GM21529 (cell line): ENCODE measurements around the gene CCDC178.
"Not testable (repeated sequence)": the region's sequence is repeated elsewhere in the genome, so short reads cannot be mapped to it uniquely, and the experiment has no call there.

Source experiments
- ATAC-seq: cut with Tn5 transposase; IDR thresholded peaks from one replicate; pipeline ENCODE4 v1.9.1; 2021; ENCODE audit not compliant: unreplicated experiment

CCDC178 gene

DNA sequence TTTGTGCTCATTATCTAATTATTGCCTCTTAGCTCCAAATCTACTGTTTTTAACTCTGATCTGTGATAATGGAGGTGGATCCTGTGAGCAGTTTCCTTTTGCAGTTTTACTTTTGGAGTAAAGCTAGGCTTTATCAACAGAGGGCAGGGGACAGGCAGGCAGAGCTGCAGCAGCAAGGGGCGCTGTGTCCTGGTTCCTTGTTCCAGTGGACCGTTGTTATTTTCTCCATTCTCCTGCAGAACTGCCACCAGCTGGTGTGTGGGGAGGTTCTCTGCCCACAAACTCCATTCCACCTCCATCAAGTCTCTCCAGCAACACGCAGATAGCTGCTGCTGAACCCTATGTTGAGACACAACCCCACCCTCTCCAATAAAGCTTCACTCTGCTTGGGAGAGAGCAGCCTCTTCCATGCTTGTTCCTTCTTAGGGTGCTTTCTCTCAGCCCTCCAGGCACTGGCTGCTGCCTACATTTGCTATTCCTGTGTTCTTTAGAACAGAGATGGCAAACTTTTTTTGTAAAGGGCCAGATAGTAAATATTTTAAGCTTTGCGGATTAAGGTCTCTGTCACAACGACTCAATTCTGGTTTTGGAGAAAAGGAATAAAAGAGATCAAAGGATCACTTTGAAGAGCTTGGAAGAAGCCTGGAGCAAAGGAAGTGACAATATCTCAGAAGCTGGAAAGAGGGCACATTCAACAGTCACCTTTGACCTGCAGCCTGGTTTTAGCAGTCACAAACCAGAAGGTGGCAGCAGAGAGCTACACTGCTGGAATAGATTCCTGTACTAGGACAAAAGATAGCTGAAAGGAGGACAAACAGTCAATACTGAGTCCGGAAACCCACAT, 208.8 kb downstream of the CCDC178 start:
- peak; percentile 96 for ATAC-seq

DNA sequence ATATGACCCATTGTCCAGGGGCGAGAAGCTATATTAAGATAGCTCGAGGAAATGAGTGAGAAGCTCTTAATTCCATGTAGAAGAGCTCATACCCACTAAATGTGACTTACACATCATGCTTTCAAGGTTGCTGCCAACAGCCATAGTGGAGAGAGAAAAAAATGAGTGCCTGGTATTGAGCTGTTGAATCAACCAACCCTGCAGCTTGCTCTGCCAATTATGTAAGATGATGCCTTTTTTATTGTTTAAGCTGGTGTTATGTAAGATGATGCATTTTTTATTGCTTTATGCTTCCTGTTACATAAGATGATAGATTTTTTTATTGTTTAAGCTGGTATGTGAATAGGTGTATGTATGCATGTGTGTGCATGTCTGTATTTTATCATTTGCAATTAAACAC, 228.2 kb downstream of the CCDC178 start:
- no peak for ATAC-seq

DNA sequence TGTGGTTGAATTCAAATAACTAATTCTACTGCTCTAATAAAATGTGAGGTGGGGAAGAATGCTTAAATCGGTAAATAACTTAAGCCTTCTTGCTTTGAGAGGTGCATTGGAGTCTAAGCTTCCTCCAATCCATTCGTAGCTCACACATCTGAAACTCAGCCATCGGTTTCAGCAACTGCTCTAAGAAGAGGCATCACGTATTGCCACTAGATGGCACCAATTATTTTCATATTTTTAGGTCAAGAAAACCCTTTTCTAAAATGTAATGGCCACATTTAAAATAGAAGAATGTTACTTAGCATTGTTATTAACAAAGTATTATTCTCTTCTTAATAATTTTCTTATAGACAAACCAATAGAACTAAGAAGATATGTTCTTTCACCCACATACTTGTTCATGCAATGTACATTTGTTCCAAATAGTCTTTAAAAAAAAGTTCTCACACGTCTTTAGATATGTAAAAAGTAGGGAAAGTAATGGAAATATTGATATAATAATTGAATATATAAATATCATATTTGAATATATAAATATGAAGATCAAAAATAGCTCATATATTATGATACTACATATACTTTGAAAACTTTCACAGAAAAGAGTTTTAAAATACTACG, 229.8 kb downstream of the CCDC178 start:
- ATAC-seq, result no peak

DNA sequence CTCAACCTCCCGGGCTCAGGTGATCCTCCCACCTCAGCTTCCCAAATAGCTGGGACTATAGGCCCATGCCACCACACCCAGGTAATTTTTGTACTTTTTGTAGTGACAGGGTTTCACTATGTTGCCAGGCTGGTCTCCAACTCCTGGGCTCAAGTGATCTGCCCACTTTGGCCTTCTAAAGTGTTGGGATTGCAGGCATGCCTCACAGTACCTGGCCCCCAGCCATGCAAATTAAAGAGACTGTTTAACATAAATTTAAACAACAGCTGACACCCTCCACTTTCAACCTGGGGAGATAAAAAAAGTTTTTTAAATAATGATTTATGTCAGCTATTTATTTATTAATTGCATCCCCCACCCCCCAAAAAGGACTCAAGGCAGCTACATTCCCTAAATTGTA, 234.7 kb downstream of the CCDC178 start:
- ATAC-seq, result no peak

DNA sequence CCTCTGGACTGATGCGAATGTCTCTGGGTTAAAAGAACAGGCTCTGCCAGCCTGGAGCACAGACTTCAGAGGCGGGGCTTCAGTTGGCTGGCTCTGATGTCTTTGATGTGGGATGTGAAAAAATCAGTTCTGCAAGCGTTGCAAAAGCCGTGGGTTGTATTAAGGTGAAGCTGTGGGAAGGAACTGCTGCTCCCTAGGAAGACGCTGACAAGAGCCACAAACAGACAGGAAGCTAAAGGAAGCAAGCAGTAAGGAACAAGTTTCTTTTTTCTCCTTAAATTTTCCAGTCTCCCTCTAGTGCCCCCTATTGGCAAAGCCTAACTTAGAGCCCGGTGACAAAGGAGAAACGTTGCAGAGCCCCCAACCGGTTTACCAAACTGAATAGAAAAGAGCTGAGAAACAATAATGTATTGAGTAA, 239.0 kb downstream of the CCDC178 start:
- ATAC-seq, result no peak

DNA sequence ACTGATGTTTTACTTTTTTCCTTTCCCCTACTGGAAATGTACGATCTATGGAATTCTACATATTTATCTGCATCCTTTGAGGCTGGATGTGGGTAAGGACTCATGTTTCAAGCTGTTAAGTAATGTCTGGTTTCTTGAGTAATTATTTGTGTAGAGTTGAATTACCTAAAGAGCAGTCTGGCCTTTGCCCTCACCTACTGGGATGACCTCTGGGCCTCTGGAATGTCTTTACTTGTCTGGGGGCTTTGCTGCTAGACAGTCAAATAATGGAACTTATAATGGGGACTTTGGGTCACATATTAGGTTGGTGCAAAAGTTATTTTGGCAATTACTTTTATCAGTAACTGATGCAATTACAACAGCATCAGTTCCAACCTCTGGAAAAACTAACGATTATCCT, 244.7 kb downstream of the CCDC178 start:
- no peak for ATAC-seq

DNA sequence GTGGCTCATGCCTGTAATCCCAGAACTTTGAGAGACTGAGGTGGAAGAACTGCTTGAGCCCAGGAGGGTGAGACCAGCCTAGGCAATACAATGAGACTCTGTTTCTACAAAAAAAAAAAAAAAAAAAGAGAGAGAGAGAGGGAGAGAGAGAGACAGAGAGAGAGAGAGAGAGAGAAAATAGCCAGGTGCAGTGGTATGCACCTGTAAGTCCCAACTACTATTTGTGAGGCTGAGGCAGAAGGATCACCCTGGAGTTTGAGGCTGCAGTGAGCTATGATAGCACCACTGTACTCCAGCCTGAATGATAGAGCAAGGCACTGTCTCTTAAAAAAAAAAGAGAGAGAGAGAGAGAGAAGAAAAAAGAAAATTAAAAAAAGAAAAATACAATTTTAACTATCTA, 245.7 kb downstream of the CCDC178 start:
- ATAC-seq, result no peak

DNA sequence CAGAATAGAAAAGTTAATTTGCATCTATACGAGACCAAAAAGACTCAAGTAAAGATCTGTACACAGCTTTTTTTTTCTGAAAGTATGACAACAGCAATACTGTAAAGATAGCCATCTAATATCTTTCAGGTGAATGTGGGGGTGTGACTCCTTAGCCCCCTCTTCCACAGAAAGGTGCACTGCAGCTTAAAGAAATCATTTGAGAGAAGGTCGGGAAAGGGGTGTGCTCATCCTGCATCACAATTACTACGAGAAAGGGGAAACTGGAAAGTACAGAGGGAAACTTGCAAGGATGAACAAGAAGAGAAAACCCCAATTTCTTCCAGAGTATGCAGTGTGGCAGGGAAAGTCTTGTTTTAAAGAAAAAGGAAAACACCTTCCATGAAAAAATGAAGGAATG, 255.6 kb downstream of the CCDC178 start:
- ATAC-seq, result no peak

DNA sequence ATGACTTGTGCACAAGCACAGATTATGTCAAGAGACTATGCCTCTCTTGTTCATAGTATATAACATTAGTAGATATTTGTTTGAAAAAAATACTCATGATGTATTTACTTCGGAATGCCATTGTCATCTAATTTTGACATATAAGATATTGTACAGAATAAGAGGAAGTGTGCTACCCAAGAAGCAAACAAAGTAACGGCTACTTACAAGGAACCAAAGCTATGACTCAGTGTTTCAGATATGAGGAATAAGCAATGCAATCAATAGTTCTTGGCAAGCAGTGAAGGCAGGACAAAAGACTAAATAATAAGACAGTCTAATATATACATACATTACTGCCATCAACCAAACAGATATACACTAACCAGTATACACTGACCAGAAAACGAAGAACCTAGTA, 256.3 kb downstream of the CCDC178 start:
- ATAC-seq, result no peak

DNA sequence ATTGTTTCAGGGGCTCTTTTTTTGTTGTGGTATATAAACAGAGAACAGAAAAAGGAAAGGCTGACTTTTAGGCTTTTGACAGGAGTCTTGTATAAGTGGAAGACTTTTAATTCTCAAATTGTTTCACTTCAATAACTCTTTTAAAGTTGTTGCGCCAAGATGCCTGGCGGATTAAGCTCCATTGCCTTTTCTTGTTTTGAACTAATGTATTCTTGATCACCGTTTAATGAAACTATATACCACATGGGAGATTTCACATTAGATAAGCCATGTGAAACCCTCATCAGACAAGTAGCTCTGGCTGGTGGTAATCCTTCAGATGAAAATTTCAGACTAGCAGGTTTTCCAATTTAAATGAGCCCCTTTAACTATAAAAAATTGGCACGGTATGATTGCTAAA, 257.4 kb downstream of the CCDC178 start:
- ATAC-seq, result no peak

DNA sequence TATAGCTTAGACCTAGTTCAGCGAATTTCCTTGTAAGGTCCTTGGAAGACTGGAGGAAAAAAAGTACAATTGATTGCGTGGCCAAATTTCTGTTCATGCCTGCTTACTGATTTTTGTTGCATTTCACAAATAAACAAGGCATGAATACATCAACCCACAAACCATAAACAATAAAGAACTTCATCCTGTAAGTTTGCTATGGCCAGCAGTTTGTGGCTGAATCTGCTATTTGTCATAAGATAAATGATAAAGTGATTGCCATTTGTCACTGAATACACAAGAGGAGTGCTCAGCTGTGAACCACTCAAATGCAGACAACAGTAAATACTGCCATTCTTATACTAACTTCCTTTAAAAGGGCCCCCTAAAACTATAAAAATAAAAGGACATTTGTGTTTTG, 259.5 kb downstream of the CCDC178 start:
- ATAC-seq, result no peak

DNA sequence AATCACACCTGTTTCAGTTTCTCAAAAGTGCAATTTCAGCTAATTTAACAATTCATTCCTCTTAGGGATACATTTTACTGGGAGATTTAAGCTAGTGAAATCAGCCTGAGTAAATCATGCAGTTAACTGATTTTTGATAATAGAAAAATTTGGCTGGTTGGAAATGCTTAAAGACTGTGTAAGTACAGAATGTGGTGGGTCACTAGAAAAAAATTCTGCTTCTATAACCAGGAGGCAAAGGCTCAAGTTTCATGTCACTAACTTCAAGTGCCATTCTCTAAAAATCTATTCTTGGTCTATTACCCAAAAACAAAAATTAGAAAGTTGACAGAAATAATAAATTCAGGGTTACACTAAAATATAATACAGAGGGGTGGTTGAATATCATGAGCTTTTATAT, 271.3 kb downstream of the CCDC178 start:
- ATAC-seq, result no peak

DNA sequence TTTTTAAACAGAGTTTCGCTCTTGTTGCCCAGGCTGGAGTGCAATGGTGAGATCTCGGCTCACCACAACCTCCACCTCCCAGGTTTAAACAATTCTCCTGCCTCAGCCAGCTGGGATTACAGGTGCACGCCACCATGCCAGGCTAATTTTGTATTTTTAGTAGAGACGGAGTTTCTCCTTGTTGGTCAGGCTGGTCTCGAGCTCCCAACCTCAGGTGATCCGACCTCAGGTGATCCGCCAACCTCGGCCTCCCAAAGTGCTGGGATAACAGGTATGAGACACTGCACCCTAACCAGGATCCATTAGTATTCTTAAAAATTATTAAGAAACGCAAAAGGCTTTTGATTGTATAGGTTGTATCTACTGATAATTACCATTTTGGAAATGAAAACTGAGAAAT, 276.4 kb downstream of the CCDC178 start:
- ATAC-seq, result not testable (repeated sequence)

DNA sequence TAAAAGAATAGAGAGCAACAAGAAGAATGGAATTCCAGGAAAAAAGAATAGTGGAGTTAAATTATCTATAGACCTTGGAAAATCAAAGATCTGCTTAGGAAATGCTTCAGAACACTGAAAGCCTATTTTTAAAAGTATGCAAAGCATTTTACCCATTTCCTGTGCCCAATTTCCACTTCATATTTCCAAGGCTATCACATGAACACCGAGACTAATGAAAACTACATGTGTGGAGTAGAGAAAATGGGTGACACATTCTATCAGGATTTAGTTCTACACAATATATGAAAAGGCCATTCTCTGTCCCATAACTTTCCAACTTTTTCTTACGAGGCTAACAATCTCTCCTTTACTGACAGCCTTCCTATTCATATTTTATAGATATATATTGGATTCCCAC, 279.4 kb downstream of the CCDC178 start:
- ATAC-seq, result no peak

DNA sequence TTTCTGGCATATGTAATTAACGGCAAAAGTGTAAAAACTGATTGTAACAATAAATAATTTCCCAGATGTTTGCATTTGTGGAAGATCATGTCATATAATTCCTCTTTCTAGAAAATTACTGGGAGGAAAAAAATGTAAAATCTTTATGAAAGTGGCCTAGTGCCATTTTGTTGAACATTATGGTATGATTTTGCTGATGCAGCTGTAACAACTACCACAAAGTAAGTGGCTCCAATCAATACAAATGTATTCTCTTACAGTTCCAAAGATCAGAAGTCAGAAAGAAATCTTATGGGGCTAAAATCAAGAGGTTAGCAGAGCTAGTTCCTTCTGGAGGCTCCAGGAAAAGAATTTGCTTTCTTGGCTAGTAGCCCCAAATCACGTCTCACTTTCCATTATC, 281.4 kb downstream of the CCDC178 start:
- no peak for ATAC-seq

DNA sequence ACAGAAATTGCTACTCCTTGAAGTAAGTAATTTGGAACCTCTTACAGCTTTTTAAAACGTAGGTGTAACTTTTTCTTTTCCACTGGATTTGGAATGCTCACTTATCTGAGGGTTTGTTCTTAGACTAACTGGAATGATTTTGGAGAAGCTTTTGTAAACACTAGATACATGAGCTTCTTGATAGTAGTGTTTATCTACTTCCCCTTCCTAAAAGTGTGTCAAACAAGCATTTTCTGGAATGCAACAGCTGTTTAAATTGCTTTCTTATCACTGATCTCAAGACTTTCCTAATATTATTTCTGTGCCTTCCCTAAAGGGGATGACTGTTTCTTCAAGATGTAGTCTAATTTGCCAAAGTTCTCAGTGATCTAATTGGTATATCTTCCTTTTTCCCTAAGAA, 282.6 kb downstream of the CCDC178 start:
- no peak for ATAC-seq

DNA sequence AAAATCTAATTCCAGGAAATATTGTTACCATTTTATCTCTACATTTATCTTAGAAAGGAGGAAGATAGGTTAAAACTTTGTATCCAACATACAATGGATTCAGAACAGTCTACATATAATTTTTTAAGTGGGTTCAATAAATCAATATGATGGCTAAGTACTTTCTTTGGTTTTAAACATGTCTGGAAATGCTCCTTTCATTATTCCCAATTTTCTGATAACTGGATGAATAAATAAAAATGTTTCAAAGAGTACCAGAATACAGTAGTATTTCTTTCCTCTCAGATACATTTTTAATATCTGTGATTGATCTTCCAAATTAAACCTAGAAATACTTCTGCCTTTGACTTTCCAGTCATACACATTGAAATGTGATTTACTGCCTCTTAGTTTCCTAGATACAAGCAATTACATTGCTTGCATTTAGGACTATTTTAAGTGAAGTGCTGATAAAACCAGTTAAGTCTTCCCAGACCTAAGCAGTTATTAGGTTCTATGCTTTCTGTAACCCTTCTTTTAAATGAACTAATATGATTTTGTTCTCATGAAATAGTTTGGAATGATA, 283.5 kb downstream of the CCDC178 start:
- ATAC-seq, result no peak

DNA sequence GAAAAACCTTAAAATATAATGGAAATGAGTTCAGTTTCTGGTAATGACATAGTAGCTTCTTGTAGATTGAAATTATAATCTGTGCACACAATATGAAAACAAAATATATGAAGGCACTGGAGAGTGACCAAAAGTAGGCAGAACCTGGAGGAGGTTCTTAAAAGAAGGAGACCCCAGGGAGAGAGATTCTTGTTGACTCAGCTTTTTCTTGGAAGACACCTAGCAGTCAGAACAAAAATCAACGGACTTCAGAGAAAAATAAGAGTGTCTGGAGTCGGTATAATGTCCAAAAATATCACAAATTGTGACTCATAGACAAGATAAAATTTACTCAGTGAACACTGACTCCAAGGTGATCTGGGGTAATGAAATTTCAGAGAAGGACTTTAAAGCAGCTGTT, 286.5 kb downstream of the CCDC178 start:
- ATAC-seq, result no peak

DNA sequence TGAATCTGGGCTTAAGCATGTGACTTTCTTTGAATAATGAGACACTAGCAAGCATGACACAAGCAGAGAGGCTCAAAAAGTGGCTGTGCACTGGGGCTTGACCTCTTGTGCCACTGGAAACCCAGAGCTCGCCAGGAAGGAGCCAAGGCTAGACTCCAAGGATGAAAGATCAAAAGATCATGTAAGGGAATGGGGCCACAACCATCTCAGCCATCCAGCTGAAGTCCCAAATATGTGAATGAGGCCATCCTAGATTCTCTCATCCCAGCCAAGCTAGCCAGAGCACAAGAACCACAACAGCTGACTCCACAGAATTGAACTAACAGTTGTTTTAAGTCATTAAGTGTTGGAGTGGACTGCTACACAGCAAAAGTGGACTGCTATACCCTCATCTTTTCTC, 288.1 kb downstream of the CCDC178 start:
- no peak for ATAC-seq

DNA sequence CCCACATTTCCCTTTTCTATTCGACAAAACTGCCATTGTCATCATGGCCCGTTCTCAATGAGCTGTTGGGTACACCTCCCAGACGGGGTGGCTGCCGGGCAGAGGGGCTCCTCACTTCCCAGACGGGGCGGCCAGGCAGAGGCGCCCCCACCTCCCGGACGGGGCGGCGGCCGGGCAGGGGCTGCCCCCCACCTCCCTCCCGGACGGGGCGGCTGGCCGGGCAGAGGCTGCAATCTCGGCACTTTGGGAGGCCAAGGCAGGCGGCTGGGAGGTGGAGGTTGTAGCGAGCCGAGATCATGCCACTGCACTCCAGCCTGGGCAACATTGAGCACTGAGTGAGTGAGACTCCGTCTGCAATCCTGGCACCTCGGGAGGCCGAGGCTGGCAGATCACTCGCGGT, 292.7 kb downstream of the CCDC178 start:
- not testable (repeated sequence) for ATAC-seq

DNA sequence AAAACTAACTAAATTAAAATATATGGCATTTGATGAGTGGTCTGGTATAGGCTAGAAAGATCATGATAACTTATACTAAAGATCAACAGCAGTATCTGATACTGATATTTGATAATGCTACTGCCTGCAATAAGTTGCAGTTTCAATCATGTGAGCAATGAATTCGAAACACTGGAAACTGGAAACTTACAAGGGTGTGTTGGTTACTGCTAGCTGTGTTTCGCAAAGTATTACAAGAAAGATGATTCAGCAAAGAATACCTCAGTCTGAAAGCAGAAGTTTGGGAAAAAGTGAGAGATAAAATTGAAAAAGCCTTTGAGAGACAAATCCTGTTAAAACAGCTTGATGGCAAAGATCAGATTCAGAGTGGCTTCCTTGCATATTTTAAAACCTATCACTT, 294.5 kb downstream of the CCDC178 start:
- no peak for ATAC-seq

DNA sequence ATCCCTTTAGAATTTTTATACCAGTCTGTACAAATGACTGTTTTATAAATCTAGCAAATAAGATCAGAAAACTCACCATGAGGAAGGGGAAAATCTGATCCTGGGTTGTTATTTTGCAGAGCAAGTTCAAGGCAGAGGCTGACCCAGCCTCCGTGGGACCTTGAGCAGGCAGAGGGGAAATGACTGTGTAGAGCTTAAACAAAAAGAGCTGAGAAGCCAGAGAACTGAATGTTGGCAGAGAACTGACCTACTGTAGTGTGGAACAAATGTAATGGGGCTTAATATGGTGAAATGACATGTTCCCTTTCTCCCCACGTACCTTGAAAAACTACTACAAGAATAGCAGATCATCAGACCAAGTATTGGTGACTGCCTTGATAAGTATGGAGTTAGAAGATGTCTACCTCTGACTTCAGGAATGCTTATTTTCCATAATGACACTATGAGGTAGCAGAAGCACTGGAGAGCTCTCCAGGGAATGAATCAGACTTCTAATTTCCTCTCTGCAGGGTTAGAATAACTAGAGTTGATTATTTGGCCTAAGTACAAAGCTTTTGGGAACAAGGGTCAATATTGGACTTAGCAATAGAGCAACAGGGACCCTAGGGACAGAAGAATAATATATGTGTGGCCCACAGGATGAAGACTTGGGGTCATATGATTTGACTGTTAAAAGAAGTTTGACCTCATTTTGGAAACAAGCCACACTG, 304.4 kb downstream of the CCDC178 start:
- ATAC-seq, result no peak
